Prostate gland (tissue), 2 donors: ENCODE data around the gene ZNF688.

ENCODE experiments used
- POLR2A ChIP-seq: fragments of 450-650 bp; IDR thresholded peaks from one replicate; pipeline ENCODE4 v1.6.1; 2016; ENCODE audit warnings: antibody characterized with exemption, mild to moderate bottlenecking
- POLR2AphosphoS5 ChIP-seq: sonication (generic); formaldehyde crosslinking; IDR thresholded peaks from one replicate; pipeline ENCODE4 v1.6.1; 2017; ENCODE audit warnings: antibody characterized with exemption
- TF ChIP-seq, protein P1 (sequence below), 4 experiments: fragments of 200-600 bp in 2 of 4; fragments of 450-650 bp in 2 of 4; sonication (generic) in 2 of 4; IDR thresholded peaks; 1 replicate in 3 of 4; 2 replicates in 1 of 4; pipeline ENCODE4 v1.5.1; 2016 to 2019; ENCODE audit warnings: antibody characterized with exemption in 4 of 4, mild to moderate bottlenecking in 2 of 4, moderate library complexity in 2 of 4

DNA sequence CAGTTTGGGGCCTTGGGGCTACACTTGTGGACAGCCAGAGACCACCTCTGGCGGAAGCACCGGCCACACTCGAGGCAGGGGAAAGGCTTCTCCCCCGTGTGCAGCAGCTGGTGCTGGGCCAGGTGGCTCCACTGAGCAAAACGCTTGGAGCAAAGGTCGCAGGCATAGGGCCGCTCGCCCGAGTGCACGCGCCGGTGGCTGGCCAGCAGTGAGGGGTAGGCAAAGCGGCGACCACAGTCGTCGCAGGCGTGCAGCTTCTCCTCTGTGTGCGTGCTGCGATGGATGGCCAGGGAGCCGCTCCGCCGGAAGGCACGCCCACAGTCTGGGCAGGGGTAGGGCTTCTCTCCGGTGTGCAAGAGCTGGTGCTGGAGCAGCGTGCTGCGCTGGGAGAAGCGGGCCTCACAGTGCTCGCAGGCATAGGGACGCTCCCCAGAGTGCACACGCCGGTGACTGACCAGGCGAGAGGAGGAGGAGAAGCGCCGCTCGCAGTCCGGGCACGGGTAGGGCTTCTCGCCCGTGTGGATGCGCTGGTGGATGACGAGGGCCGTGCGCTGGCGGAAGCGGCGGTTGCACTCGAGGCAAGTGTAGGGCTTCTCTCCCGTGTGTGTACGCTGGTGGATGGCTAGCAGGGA, 32.9 kb upstream of the ZNF688 start:
- no peak for TF ChIP-seq POLR2A
- TF ChIP-seq, protein P1, sequence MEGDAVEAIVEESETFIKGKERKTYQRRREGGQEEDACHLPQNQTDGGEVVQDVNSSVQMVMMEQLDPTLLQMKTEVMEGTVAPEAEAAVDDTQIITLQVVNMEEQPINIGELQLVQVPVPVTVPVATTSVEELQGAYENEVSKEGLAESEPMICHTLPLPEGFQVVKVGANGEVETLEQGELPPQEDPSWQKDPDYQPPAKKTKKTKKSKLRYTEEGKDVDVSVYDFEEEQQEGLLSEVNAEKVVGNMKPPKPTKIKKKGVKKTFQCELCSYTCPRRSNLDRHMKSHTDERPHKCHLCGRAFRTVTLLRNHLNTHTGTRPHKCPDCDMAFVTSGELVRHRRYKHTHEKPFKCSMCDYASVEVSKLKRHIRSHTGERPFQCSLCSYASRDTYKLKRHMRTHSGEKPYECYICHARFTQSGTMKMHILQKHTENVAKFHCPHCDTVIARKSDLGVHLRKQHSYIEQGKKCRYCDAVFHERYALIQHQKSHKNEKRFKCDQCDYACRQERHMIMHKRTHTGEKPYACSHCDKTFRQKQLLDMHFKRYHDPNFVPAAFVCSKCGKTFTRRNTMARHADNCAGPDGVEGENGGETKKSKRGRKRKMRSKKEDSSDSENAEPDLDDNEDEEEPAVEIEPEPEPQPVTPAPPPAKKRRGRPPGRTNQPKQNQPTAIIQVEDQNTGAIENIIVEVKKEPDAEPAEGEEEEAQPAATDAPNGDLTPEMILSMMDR (IDR thresholded peaks at IDR 0.05): no peak
- TF ChIP-seq POLR2AphosphoS5: no peak
